ENCODE measurements around the gene HMOX1.

The HMOX1 gene

DNA sequence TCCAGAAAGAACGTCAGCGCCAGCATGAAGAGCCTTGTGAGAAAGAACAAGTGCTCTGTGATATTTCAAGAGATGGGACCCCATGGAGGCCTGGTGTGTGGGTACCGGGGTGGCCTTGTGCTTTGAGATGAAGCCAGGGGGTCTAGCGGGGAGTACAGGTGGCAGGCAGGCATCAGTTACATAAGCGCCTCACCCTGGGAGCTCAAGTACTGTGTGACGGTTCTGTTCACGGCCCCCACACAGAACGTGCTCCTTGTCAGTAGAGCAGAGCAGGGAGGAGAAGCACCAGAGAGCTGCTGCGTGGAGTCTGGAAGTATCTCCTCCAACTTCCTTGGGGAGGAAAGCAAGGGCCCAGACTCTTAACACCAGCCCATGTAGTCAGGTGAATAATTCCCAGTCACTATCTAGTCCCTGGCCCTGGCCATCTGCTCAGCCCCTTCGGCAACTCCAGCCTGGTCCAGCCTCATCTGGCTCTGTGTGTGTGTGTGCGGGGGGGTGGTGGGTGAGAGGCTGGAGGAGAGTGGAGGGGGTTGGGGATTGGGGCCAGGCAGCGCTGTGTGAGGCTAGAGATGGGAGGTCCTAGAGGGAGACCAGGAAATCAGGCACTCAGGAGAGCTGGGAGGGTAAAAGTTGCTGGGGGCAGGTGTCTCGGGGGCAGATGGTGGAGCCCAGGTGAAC lies 51.5 kb downstream of the HMOX1 start:
- Histone ChIP-seq H3K9ac (no peak overlapping the region), H3K4me3 (ENCODE audit: low read depth, low read length) (no peak overlapping the region), H3K79me2 (no peaks in the 10 kb centered on the region), H3K27me3 (ENCODE audit: control insufficient read depth, insufficient read depth, low read length) (no peaks in the 10 kb centered on the region), H3K9me3 (ENCODE audit: control insufficient read depth, low read length) (no peaks in the 10 kb centered on the region), H3K27ac (no peak overlapping the region), H3K36me3 (ENCODE audit: control insufficient read depth, insufficient read depth, low read length) (no peaks in the 10 kb centered on the region), H3K4me1 (no peaks in the 10 kb centered on the region), H2AFZ (no peak overlapping the region), H3K4me2 (ENCODE audit: low read length) (no peak overlapping the region)
- no peak for TF ChIP-seq CTCF (IDR thresholded peaks at IDR 0.05)

DNA sequence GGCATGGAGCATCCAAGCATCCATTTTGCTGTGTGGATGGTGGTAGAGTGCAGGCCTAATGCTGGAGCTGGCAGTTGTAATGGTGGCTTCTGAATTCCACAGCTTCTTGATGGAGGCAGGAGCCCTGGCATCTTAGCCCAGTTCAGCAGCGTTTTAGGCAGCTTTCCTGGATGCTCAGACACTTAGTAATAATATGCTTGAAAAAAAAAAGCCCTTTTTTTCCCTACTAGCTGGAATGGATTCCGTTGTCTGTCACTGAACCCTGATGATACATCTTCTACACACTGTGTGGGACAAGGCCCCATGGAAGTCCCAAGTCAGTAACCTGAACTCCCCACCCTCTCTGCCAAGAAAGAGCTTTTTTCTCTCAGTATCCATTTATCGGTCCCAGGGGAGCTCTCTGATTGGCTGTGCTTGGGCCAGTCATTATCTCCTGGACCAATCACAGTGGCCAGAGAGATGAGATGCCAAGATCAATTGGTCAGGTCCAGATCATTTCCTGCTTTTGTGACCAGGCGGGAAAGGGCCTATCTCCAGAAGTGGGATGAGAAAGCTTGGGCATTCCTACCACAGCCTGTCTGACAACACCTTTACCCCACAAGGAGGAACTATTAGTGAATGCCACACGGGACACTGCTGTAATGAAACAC lies 53.3 kb downstream of the HMOX1 start:
- Histone ChIP-seq H3K4me2 (ENCODE audit: low read length) (no peak overlapping the region), H3K4me1 (no peaks in the 10 kb centered on the region), H3K27ac (no peak overlapping the region), H3K36me3 (ENCODE audit: control insufficient read depth, insufficient read depth, low read length) (no peaks in the 10 kb centered on the region), H3K27me3 (ENCODE audit: control insufficient read depth, insufficient read depth, low read length) (no peaks in the 10 kb centered on the region), H3K9ac (no peak overlapping the region), H2AFZ (no peak overlapping the region), H3K79me2 (no peaks in the 10 kb centered on the region), H3K9me3 (ENCODE audit: control insufficient read depth, low read length) (no peaks in the 10 kb centered on the region), H3K4me3 (ENCODE audit: low read depth, low read length) (no peak overlapping the region)
- no peak for TF ChIP-seq CTCF (IDR thresholded peaks at IDR 0.05)

DNA sequence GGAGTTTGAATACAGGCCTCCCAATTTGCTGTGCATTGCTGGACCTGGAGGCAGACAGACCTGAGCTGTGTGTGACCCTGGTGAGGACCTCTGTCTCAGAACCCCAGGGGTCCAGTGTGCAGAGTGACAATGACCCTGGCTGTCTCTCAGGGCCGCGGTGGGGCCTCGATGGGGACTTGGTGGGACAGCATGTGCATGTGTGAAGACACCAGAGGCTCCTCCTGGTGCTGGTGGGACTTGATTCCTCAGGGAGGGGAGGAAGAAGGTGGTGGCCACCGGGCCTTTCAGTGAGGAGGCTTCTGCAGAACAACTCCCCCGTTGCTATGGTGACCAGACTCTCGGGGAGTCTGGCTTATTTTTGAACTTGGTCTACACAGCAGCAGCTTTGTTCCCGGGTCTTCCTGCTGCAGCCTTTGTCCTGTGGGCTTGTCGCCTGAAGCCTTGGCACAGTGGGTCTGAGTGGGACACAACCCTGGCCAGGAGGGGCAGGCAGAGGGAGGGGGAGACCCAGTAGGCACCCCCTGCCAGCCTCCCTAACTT lies 54.4 kb downstream of the HMOX1 start:
- Histone ChIP-seq H3K9ac (no peak overlapping the region), H3K27ac (no peak overlapping the region), H2AFZ (no peak overlapping the region), H3K9me3 (ENCODE audit: control insufficient read depth, low read length) (no peaks in the 10 kb centered on the region), H3K4me2 (ENCODE audit: low read length) (no peak overlapping the region), H3K4me1 (no peaks in the 10 kb centered on the region), H3K27me3 (ENCODE audit: control insufficient read depth, insufficient read depth, low read length) (no peaks in the 10 kb centered on the region), H3K36me3 (ENCODE audit: control insufficient read depth, insufficient read depth, low read length) (no peaks in the 10 kb centered on the region), H3K79me2 (no peaks in the 10 kb centered on the region), H3K4me3 (ENCODE audit: low read depth, low read length) (no peak overlapping the region)
- no peak for TF ChIP-seq CTCF (IDR thresholded peaks at IDR 0.05)

DNA sequence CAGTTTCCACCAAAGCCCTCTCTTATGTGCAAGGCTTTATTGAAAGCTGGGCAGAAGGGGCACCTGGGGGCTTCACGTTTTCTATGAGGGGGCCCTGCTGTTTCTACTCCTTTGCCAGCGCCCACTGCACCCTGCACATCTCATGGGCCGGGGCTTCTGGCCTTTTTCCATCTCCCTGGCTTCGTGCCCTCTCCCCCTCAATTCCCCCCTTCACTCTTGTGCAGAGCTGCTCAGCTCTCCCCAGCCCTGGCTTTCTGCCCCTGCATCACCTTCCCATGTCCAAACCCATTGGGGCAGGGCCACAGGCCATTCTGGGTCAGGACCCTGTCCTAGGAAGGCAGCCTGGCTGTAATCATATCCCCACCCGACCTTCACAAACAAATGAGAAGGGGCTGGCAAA lies 55.5 kb downstream of the HMOX1 start:
- no peak overlapping the region for H3K4me3 ChIP-seq (ENCODE audit: low read depth, low read length)
- no peaks in the 10 kb centered on the region for H3K9me3 ChIP-seq (ENCODE audit: control insufficient read depth, low read length)
- H3K4me1 ChIP-seq, result no peaks in the 10 kb centered on the region
- H2AFZ ChIP-seq, result no peak overlapping the region
- H3K79me2 ChIP-seq, result no peaks in the 10 kb centered on the region
- TF ChIP-seq CTCF (IDR thresholded peaks at IDR 0.05), result no peak
- no peaks in the 10 kb centered on the region for H3K27me3 ChIP-seq (ENCODE audit: control insufficient read depth, insufficient read depth, low read length)
- no peak overlapping the region for H3K4me2 ChIP-seq (ENCODE audit: low read length)
- H3K36me3 ChIP-seq (ENCODE audit: control insufficient read depth, insufficient read depth, low read length), result no peaks in the 10 kb centered on the region
- no peak overlapping the region for H3K9ac ChIP-seq
- no peak overlapping the region for H3K27ac ChIP-seq
